ENCODE measurements around the gene REC114. TPM values are rescaled to one million over a fixed set of nuclear protein-coding genes. Genes with fewer than 3 reads are reported as not detected.
"Not testable (repeated sequence)": the region's sequence is repeated elsewhere in the genome, so short reads cannot be mapped to it uniquely, and the experiment has no call there.

The REC114 gene
- total and polyA plus RNA-seq, 11 donors, result 0.23 to 0.82 (median 0.48) TPM; not detected in 7

DNA sequence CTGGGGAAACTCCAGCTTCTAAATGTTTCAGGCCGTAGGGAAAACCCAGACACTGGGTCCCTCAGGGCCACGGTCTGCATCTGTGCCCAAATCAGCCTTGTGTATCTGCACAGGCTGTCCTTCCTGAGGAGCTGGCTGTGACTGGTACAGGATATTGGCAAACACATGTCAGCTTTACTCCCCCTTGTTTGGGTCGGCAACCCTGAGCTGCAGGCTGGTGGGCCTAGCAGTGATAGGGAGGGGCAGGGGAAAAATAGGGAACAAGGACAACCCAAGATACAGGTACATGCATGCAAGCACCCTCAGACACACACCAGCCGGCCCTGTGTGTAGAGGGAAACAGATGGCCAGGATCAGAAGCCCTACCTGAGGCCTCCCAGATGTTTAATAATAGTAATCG is 45.5 kb upstream of the REC114 start:
- no peak for TF ChIP-seq POLR2A (IDR thresholded peaks at IDR 0.05)
- TF ChIP-seq CTCF (IDR thresholded peaks at IDR 0.05), result no peak

DNA sequence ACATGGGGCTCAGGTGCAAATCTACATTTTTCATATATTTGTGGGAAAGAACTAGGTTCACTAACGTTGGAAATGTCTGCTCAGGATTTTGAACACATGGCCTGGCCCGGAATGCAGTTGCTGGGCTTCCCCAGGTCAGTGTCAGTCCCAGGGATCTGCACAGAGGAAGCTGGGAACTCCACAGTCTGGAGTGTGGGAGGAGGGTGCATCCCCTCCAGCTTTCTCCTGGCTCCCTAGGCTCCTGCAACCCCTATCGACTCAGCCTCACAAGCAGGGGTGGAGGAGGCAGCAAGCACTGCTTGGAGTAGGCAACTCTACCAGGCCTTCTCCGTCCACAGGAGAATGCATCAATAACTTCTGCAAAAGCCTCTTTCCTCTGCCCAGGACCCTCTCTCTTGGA is 44.1 kb upstream of the REC114 start:
- no peak overlapping the region for H3K4me3 ChIP-seq
- H3K36me3 ChIP-seq, result no peaks in the 10 kb centered on the region
- H3K27ac ChIP-seq, result no peak overlapping the region
- peaks cover 0 to 16% (median 6%) of the 10 kb centered on the region in 12 donors for H3K4me1 ChIP-seq
- intact Hi-C loops (cut with DNase I), result loop anchor here in 3 of 10 donors (5.0 to 10.0 kb wide), 3 partner anchors 116 to 126 kb away; no protein-coding TSS in a partner anchor
- no peak for ATAC-seq
- H3K27me3 ChIP-seq, result peaks cover 0 to 5% (median 0%) of the 10 kb centered on the region in 9 donors
- no peaks in the 10 kb centered on the region for H3K9me3 ChIP-seq
- no peak for DNase-seq
- no peak for TF ChIP-seq CTCF (IDR thresholded peaks at IDR 0.05)
- WGBS, 4 donors, result 67 to 85% (median 74%) methylated on average over 4 of the region's 4 CpGs

More for the DNA sequence above, 45.5 kb upstream of the REC114 start:
- Histone ChIP-seq H3K27ac (no peak overlapping the region), H3K36me3 (no peaks in the 10 kb centered on the region), H3K27me3 (peaks cover 0 to 10% (median 0%) of the 10 kb centered on the region in 9 donors), H3K4me1 (peaks cover 0 to 20% (median 7%) of the 10 kb centered on the region in 12 donors), H3K4me3 (no peak overlapping the region), H3K9me3 (no peaks in the 10 kb centered on the region)
- ATAC-seq (peak in 2 of 4 donors; percentile 9 to 21), DNase-seq (no peak)
- 37 to 54% (median 47%) methylated on average over 5 of the region's 5 CpGs for WGBS, 4 donors
- intact Hi-C loops (cut with DNase I), result loop anchor here in 3 of 10 donors (5.0 to 10.0 kb wide), 3 partner anchors 117 to 127 kb away; no protein-coding TSS in a partner anchor

GRCh38 chr15:73400222-73400621 is 42.7 kb upstream of the REC114 start:
- H3K4me3 ChIP-seq; H3K27me3 ChIP-seq; ATAC-seq; DNase-seq; H3K9me3 ChIP-seq; H3K4me1 ChIP-seq; intact Hi-C loops (cut with DNase I); H3K27ac ChIP-seq; H3K36me3 ChIP-seq: not testable (repeated sequence)
- WGBS, 4 donors, result 82 to 87% (median 84%) methylated on average over 6 of the region's 6 CpGs

DNA sequence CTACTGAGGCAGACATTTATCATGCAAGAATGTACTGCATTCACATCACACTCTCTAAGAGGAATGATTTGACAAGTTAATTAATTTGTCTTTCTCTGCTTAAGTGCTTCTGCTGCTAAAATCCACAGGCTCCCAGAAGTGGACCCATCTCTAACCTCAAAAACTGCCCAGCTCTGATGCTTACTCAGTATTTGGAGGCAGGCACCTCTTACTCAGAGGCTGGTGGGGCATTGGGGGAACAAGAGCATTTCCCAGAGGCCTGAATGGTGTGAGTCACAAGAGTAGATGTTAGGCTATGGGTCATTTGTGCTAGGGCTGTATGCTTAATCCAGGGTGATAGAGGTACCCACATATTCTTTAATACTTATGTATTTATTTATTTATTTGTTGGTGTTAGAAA is 39.8 kb upstream of the REC114 start:
- no peak overlapping the region for H3K4me3 ChIP-seq
- no peak for TF ChIP-seq POLR2A (IDR thresholded peaks at IDR 0.05)
- TF ChIP-seq CTCF (IDR thresholded peaks at IDR 0.05), result no peak

GRCh38 chr15:73414876-73415275 is 28.1 kb upstream of the REC114 start:
- ATAC-seq (no peak), DNase-seq (no peak)
- H3K4me1 ChIP-seq, result no peaks in the 10 kb centered on the region
- H3K27me3 ChIP-seq, result peaks cover 0 to 5% (median 0%) of the 10 kb centered on the region in 9 donors
- H3K9me3 ChIP-seq, result no peaks in the 10 kb centered on the region
- TF ChIP-seq POLR2A (IDR thresholded peaks at IDR 0.05), result no peak
- TF ChIP-seq CTCF (IDR thresholded peaks at IDR 0.05), result no peak
- H3K27ac ChIP-seq, result no peak overlapping the region
- H3K4me3 ChIP-seq, result no peak overlapping the region
- 74 to 79% (median 78%) methylated on average over 3 of the region's 3 CpGs for WGBS, 4 donors
- H3K36me3 ChIP-seq, result no peaks in the 10 kb centered on the region
- intact Hi-C loops (cut with DNase I), result no loop called here

More for the DNA sequence above, 39.8 kb upstream of the REC114 start:
- ATAC-seq, result no peak
- Histone ChIP-seq H3K9me3 (no peaks in the 10 kb centered on the region), H3K4me1 (peaks cover 0 to under 1% (median 0%) of the 10 kb centered on the region in 12 donors), H3K27me3 (peaks cover 0 to 10% (median 0%) of the 10 kb centered on the region in 9 donors), H3K27ac (no peak overlapping the region), H3K36me3 (no peaks in the 10 kb centered on the region)
- DNase-seq, result no peak
- intact Hi-C loops (cut with DNase I), result no loop called here
